Type B pancreatic cell (in vitro differentiated cells): Measurements from ENCODE around the gene PTH1R. TPM values are rescaled to one million over a fixed set of nuclear protein-coding genes. Genes with fewer than 3 reads are reported as not detected.

ENCODE experiments used
- DNase-seq: peaks from one replicate; pipeline ENCODE4 v3.0.0; 2021; ENCODE audit warnings: mixed read lengths; ENCODE audit not compliant: unreplicated experiment; ENCODE audit errors: extremely low spot score
- H3K27ac Mint-ChIP-seq: 2 replicates; pipeline ENCODE4 v1.8.0; 2021; ENCODE audit warnings: mild to moderate bottlenecking, mixed read lengths
- H3K27me3 Mint-ChIP-seq: 2 replicates; pipeline ENCODE4 v1.8.0; 2021; ENCODE audit warnings: mixed read lengths
- H3K36me3 Mint-ChIP-seq: 2 replicates; pipeline ENCODE4 v1.8.0; 2021; ENCODE audit warnings: mixed read lengths
- H3K4me1 Mint-ChIP-seq: one replicate; pipeline ENCODE4 v1.8.0; 2021; ENCODE audit warnings: mixed read lengths; ENCODE audit not compliant: unreplicated experiment
- H3K4me3 Mint-ChIP-seq: 2 replicates; pipeline ENCODE4 v1.8.0; 2021; ENCODE audit warnings: mild to moderate bottlenecking, mixed read lengths
- H3K9me3 Mint-ChIP-seq: 2 replicates; pipeline ENCODE4 v1.8.0; 2021; ENCODE audit warnings: mixed read lengths
- CTCF ChIP-seq: fragments of 200-600 bp; sonication (generic); conservative IDR thresholded peaks from 2 replicates; pipeline ENCODE4 v1.5.0; 2021; ENCODE audit warnings: antibody characterized with exemption, mild to moderate bottlenecking
- total RNA-seq: library from RNA; stranded (reverse); gene quantifications from 2 replicates; pipeline ENCODE4 v1.2.1, GENCODE V29; 2021; ENCODE audit warnings: low replicate concordance

The PTH1R gene
- total RNA-seq, 1 donor from 2014 or later: 63.0 TPM

GRCh38 chr3:46867550-46867898 is 10.0 kb upstream of the PTH1R start:
- Mint-ChIP-seq H3K9me3 (no peaks in the 10 kb centered on the region), H3K27ac (no peak overlapping the region), H3K4me3 (no peak overlapping the region), H3K36me3 (no peaks in the 10 kb centered on the region), H3K4me1 (peaks cover 37% of the 10 kb centered on the region), H3K27me3 (no peaks in the 10 kb centered on the region)
- TF ChIP-seq CTCF: no peak
- no peak for DNase-seq

GRCh38 chr3:46868287-46868686 is 9.2 kb upstream of the PTH1R start:
- no peak for TF ChIP-seq CTCF
- H3K36me3 Mint-ChIP-seq: no peaks in the 10 kb centered on the region
- peaks cover 4% of the 10 kb centered on the region for H3K27me3 Mint-ChIP-seq
- H3K9me3 Mint-ChIP-seq: no peaks in the 10 kb centered on the region
- DNase-seq: no peak
- peaks cover 42% of the 10 kb centered on the region for H3K4me1 Mint-ChIP-seq
- H3K4me3 Mint-ChIP-seq: no peak overlapping the region
- H3K27ac Mint-ChIP-seq: no peak overlapping the region

- no peak for DNase-seq
- Mint-ChIP-seq H3K36me3 (no peaks in the 10 kb centered on the region), H3K4me3 (no peak overlapping the region), H3K9me3 (no peaks in the 10 kb centered on the region), H3K27me3 (peaks cover 4% of the 10 kb centered on the region), H3K27ac (no peak overlapping the region), H3K4me1 (peaks cover 38% of the 10 kb centered on the region)
- no peak for TF ChIP-seq CTCF
Measured at GRCh38 chr3:46868948-46869347, 8.6 kb upstream of the PTH1R start.

GRCh38 chr3:46869440-46869839 is 8.1 kb upstream of the PTH1R start:
- Mint-ChIP-seq H3K27ac (peak overlapping the region; percentile 33), H3K9me3 (no peaks in the 10 kb centered on the region), H3K27me3 (peaks cover 4% of the 10 kb centered on the region), H3K4me1 (peaks cover 40% of the 10 kb centered on the region), H3K36me3 (no peaks in the 10 kb centered on the region), H3K4me3 (no peak overlapping the region)
- DNase-seq: no peak
- TF ChIP-seq CTCF: no peak

- H3K9me3 Mint-ChIP-seq: no peaks in the 10 kb centered on the region
- H3K4me1 Mint-ChIP-seq: peaks cover 40% of the 10 kb centered on the region
- peaks cover 4% of the 10 kb centered on the region for H3K27me3 Mint-ChIP-seq
- H3K4me3 Mint-ChIP-seq: no peak overlapping the region
- no peak for DNase-seq
- H3K27ac Mint-ChIP-seq: peak overlapping the region; percentile 50
- TF ChIP-seq CTCF: no peak
- H3K36me3 Mint-ChIP-seq: no peaks in the 10 kb centered on the region
Measured at GRCh38 chr3:46870651-46871050, 6.9 kb upstream of the PTH1R start.

GRCh38 chr3:46871222-46871621 is 6.3 kb upstream of the PTH1R start:
- peaks cover 4% of the 10 kb centered on the region for H3K27me3 Mint-ChIP-seq
- no peak for TF ChIP-seq CTCF
- H3K9me3 Mint-ChIP-seq: no peaks in the 10 kb centered on the region
- no peak overlapping the region for H3K4me3 Mint-ChIP-seq
- H3K4me1 Mint-ChIP-seq: peaks cover 40% of the 10 kb centered on the region
- no peaks in the 10 kb centered on the region for H3K36me3 Mint-ChIP-seq
- no peak overlapping the region for H3K27ac Mint-ChIP-seq
- no peak for DNase-seq
